Neural progenitor cell (in vitro differentiated cells): ENCODE results near the gene GALNS.

Experiments used
- EZH2 ChIP-seq: fragments of 200-600 bp; sonication (generic); IDR thresholded peaks from 2 replicates; pipeline ENCODE4 v1.6.1; 2017; ENCODE audit warnings: antibody characterized with exemption, mild to moderate bottlenecking, moderate library complexity
- EZH2phosphoT487 ChIP-seq: fragments of 200-600 bp; sonication (generic); IDR thresholded peaks from 2 replicates; pipeline ENCODE4 v1.6.1; 2017; ENCODE audit warnings: antibody characterized with exemption
- TF ChIP-seq, protein P1 (sequence below): fragments of 200-600 bp; sonication (generic); IDR thresholded peaks from 2 replicates; pipeline ENCODE4 v1.5.1; 2017; ENCODE audit warnings: antibody characterized with exemption, mild to moderate bottlenecking

DNA sequence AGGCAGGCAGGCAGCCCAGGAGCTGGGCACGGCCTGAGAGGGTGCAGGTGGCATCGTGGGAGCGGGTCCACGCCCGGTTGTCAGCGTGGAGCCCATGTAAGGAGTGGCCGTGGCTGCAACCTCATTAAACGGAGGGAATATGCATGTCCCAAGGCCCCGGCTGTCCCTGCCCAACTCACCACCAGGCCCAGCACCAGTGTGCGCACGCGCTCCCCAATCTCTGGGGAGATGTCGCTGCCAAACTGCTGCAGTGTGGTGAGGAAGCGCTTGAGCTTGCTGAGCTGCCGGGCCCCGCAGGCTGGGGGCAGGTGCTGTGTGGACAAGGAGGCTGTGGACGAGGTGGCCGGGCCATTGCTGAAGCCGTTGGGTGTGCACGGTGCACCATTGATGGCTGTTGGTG is 35.3 kb upstream of the GALNS start:
- no peak for TF ChIP-seq EZH2
- TF ChIP-seq, protein P1, sequence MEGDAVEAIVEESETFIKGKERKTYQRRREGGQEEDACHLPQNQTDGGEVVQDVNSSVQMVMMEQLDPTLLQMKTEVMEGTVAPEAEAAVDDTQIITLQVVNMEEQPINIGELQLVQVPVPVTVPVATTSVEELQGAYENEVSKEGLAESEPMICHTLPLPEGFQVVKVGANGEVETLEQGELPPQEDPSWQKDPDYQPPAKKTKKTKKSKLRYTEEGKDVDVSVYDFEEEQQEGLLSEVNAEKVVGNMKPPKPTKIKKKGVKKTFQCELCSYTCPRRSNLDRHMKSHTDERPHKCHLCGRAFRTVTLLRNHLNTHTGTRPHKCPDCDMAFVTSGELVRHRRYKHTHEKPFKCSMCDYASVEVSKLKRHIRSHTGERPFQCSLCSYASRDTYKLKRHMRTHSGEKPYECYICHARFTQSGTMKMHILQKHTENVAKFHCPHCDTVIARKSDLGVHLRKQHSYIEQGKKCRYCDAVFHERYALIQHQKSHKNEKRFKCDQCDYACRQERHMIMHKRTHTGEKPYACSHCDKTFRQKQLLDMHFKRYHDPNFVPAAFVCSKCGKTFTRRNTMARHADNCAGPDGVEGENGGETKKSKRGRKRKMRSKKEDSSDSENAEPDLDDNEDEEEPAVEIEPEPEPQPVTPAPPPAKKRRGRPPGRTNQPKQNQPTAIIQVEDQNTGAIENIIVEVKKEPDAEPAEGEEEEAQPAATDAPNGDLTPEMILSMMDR, result no peak
- no peak for TF ChIP-seq EZH2phosphoT487
